WTC11 (cell line): Measurements from ENCODE around the gene SPNS2. TPM values are rescaled to one million over a fixed set of nuclear protein-coding genes. Genes with fewer than 3 reads are reported as not detected.
A peak's percentile ranks its signal among the peaks of the same experiment; 100 is the strongest.

Experiments
- ATAC-seq: fragments of 200-7000 bp; cut with Tn5 transposase; 2 replicates; pipeline ENCODE4 v1.10.0; 2021; ENCODE audit warnings: mild to moderate bottlenecking, moderate library complexity
- CTCF ChIA-PET: fragments of 300-600 bp; sonication (Branson Sonifier 250); formaldehyde crosslinking; loops from one replicate; lab custom pipeline; 2021; ENCODE audit warnings: antibody characterized with exemption; lab: Charles Lee
- POLR2A ChIA-PET: fragments of 350-600 bp; sonication (Branson Sonifier 250); formaldehyde crosslinking; loops from one replicate; lab custom pipeline; 2021; ENCODE audit warnings: antibody characterized with exemption; lab: Charles Lee
- DNase-seq: peaks from one replicate; pipeline ENCODE4 v3.0.0; 2021; ENCODE audit warnings: low spot score
- H3K27ac Mint-ChIP-seq: 2 replicates; pipeline ENCODE4 v1.8.0; 2021; ENCODE audit warnings: mixed read lengths
- H3K27me3 Mint-ChIP-seq: 2 replicates; pipeline ENCODE4 v1.8.0; 2021; ENCODE audit warnings: low read depth, mild to moderate bottlenecking, moderate library complexity, mixed read lengths
- H3K36me3 Mint-ChIP-seq: 2 replicates; pipeline ENCODE4 v1.8.0; 2021; ENCODE audit warnings: mixed read lengths
- H3K4me1 Mint-ChIP-seq: 2 replicates; pipeline ENCODE4 v1.8.0; 2022; ENCODE audit warnings: mixed read lengths
- H3K4me3 Mint-ChIP-seq: 2 replicates; pipeline ENCODE4 v1.8.0; 2021; ENCODE audit warnings: mild to moderate bottlenecking, moderate library complexity, mixed read lengths
- H3K9me3 Mint-ChIP-seq: 2 replicates; pipeline ENCODE4 v1.8.0; 2021; ENCODE audit warnings: mixed read lengths
- ARID4B ChIP-seq: sonication (generic); formaldehyde crosslinking; IDR thresholded peaks from 2 replicates; pipeline ENCODE4 v1.8.0; 2023; ENCODE audit warnings: missing genetic modification reagents, mild to moderate bottlenecking, borderline replicate concordance
- ATF1 ChIP-seq: sonication (generic); formaldehyde crosslinking; IDR thresholded peaks from 2 replicates; pipeline ENCODE4 v1.8.1; 2023; ENCODE audit warnings: mild to moderate bottlenecking, moderate library complexity, missing genetic modification reagents
- CREB1 ChIP-seq: sonication (generic); formaldehyde crosslinking; IDR thresholded peaks from 2 replicates; pipeline ENCODE4 v1.8.0; 2023; ENCODE audit warnings: mild to moderate bottlenecking, missing genetic modification reagents
- CTCF ChIP-seq: fragments of 200-600 bp; IDR thresholded peaks from 2 replicates; pipeline ENCODE4 v1.8.0; 2022; ENCODE audit warnings: antibody characterized with exemption
- E2F5 ChIP-seq: sonication (generic); formaldehyde crosslinking; IDR thresholded peaks from 2 replicates; pipeline ENCODE4 v1.8.1; 2022; ENCODE audit warnings: mild to moderate bottlenecking, moderate library complexity, missing genetic modification reagents
- ESRRA ChIP-seq: sonication (generic); formaldehyde crosslinking; IDR thresholded peaks from 2 replicates; pipeline ENCODE4 v1.8.1; 2022; ENCODE audit warnings: mild to moderate bottlenecking, missing genetic modification reagents, borderline replicate concordance
- ETV6 ChIP-seq: sonication (generic); formaldehyde crosslinking; IDR thresholded peaks from 2 replicates; pipeline ENCODE4 v1.8.1; 2022; ENCODE audit warnings: mild to moderate bottlenecking, missing genetic modification reagents
- FOXK1 ChIP-seq: sonication (generic); formaldehyde crosslinking; IDR thresholded peaks from 2 replicates; pipeline ENCODE4 v1.8.0; 2022; ENCODE audit warnings: mild to moderate bottlenecking, moderate library complexity, missing genetic modification reagents
- FOXP1 ChIP-seq: sonication (generic); formaldehyde crosslinking; IDR thresholded peaks from 2 replicates; pipeline ENCODE4 v1.8.0; 2022; ENCODE audit warnings: missing genetic modification reagents, mild to moderate bottlenecking, moderate library complexity, borderline replicate concordance
- FOXP4 ChIP-seq: sonication (generic); formaldehyde crosslinking; IDR thresholded peaks from 2 replicates; pipeline ENCODE4 v1.8.0; 2022; ENCODE audit warnings: mild to moderate bottlenecking, missing genetic modification reagents
- HMGXB4 ChIP-seq: sonication (generic); formaldehyde crosslinking; IDR thresholded peaks from 2 replicates; pipeline ENCODE4 v1.8.1; 2023; ENCODE audit warnings: mild to moderate bottlenecking, moderate library complexity, missing genetic modification reagents
- JUN ChIP-seq: sonication (generic); formaldehyde crosslinking; IDR thresholded peaks from 2 replicates; pipeline ENCODE4 v1.8.0; 2023; ENCODE audit warnings: mild to moderate bottlenecking, missing genetic modification reagents
- KAT7 ChIP-seq: sonication (generic); formaldehyde crosslinking; IDR thresholded peaks from 2 replicates; pipeline ENCODE4 v1.8.1; 2023; ENCODE audit warnings: missing genetic modification reagents, mild to moderate bottlenecking, borderline replicate concordance
- NR1H2 ChIP-seq: sonication (generic); formaldehyde crosslinking; IDR thresholded peaks from 2 replicates; pipeline ENCODE4 v1.9.0; 2021; ENCODE audit warnings: mild to moderate bottlenecking, moderate library complexity, missing genetic modification reagents
- RELA ChIP-seq: sonication (generic); formaldehyde crosslinking; IDR thresholded peaks from 2 replicates; pipeline ENCODE4 v1.8.1; 2022; ENCODE audit warnings: missing genetic modification reagents, mild to moderate bottlenecking, borderline replicate concordance
- RORB ChIP-seq: fragments of 250-450 bp; sonication (Bioruptor Pico); IDR thresholded peaks from 2 replicates; pipeline ENCODE4 v1.9.0; 2021; ENCODE audit warnings: mild to moderate bottlenecking
- SMAD3 ChIP-seq: sonication (generic); formaldehyde crosslinking; IDR thresholded peaks from 2 replicates; pipeline ENCODE4 v1.8.0; 2022; ENCODE audit warnings: missing genetic modification reagents, mild to moderate bottlenecking, borderline replicate concordance
- TCF7 ChIP-seq: sonication (generic); formaldehyde crosslinking; IDR thresholded peaks from 2 replicates; pipeline ENCODE4 v1.8.0; 2022; ENCODE audit warnings: mild to moderate bottlenecking, low read depth, missing genetic modification reagents, moderate library complexity
- TEAD1 ChIP-seq: sonication (generic); formaldehyde crosslinking; IDR thresholded peaks from 2 replicates; pipeline ENCODE4 v1.8.0; 2022; ENCODE audit warnings: mild to moderate bottlenecking, missing genetic modification reagents
- ZNF138 ChIP-seq: sonication (generic); formaldehyde crosslinking; conservative IDR thresholded peaks from 2 replicates; pipeline ENCODE4 v1.8.1; 2022; ENCODE audit warnings: mild to moderate bottlenecking, moderate library complexity, missing genetic modification reagents
- ZNF263 ChIP-seq: sonication (generic); formaldehyde crosslinking; IDR thresholded peaks from 2 replicates; pipeline ENCODE4 v1.8.1; 2022; ENCODE audit warnings: low read depth, mild to moderate bottlenecking, moderate library complexity, missing genetic modification reagents
- ZNF423 ChIP-seq: fragments of 250-450 bp; sonication (Bioruptor Pico); IDR thresholded peaks from 2 replicates; pipeline ENCODE4 v2.1.2; 2022; ENCODE audit warnings: mild to moderate bottlenecking, moderate library complexity
- ZNF671 ChIP-seq: fragments of 250-450 bp; sonication (Bioruptor Pico); IDR thresholded peaks from 2 replicates; pipeline ENCODE4 v1.8.0; 2021; ENCODE audit warnings: mild to moderate bottlenecking
- total RNA-seq: library from RNA; stranded (reverse); gene quantifications from 3 replicates; pipeline ENCODE4 v1.2.3, GENCODE V29; 2021

The SPNS2 gene
- total RNA-seq, 1 experiment from 2014 or later: 0.87 TPM

- Mint-ChIP-seq H3K27me3 (peaks cover 40% of the 10 kb centered on the region), H3K9me3 (no peaks in the 10 kb centered on the region), H3K4me3 (peak overlapping the region; percentile 86)
- peak; percentile 24; the same call in 1 of the 2 replicates for TF ChIP-seq CTCF
- TF ChIP-seq CREB1 (CRISPR knock-in tag): no peak
- TF ChIP-seq ATF1 (CRISPR knock-in tag): no peak
- TF ChIP-seq NR1H2 (CRISPR knock-in tag): no peak
- TF ChIP-seq JUN (CRISPR knock-in tag): no peak
- no peak for TF ChIP-seq ZNF263 (CRISPR knock-in tag)
- no peak for TF ChIP-seq SMAD3 (CRISPR knock-in tag)
- TF ChIP-seq, all 79 proteins: peak for 1
- DNase-seq: peak; percentile 60
- Mint-ChIP-seq H3K27ac (no peak overlapping the region), H3K36me3 (no peaks in the 10 kb centered on the region), H3K4me1 (peaks cover 22% of the 10 kb centered on the region)
- CTCF ChIA-PET: interaction anchor here (0.5 to 2.7 kb wide), 9 partner anchors 10 to 452 kb away, joined by 3 to 35 read pairs (median 4); partner anchors contain the start of gene GGT6
- POLR2A ChIA-PET: no interaction called here
- ATAC-seq: peak; percentile 76
Measured at GRCh38 chr17:4583782-4584100, 85.1 kb downstream of the SPNS2 start.

- ChIA-PET POLR2A (no interaction called here), CTCF (interaction anchor here (0.5 to 2.7 kb wide), 9 partner anchors 10 to 451 kb away, joined by 3 to 35 read pairs (median 4); partner anchors contain the start of gene GGT6)
- no peaks in the 10 kb centered on the region for H3K9me3 Mint-ChIP-seq
- H3K27ac Mint-ChIP-seq: no peak within 1 kb of the TSS
- peaks cover 40% of the 10 kb centered on the region for H3K27me3 Mint-ChIP-seq
- ATAC-seq (peak; percentile 49), DNase-seq (peak; percentile 63)
- H3K4me1 Mint-ChIP-seq: peaks cover 22% of the 10 kb centered on the region
- no peaks in the 10 kb centered on the region for H3K36me3 Mint-ChIP-seq
- peak within 1 kb of the TSS; percentile 86 for H3K4me3 Mint-ChIP-seq
- TF ChIP-seq TCF7 (CRISPR knock-in tag) (peak; percentile 78), RELA (CRISPR knock-in tag) (0 out of 2 replicates have a peak, but pooled peaks have one; percentile 49), TEAD1 (CRISPR knock-in tag) (0 out of 2 replicates have a peak, but pooled peaks have one; percentile 26), FOXP1 (CRISPR knock-in tag) (peak; percentile 84; the same call in 1 of the 2 replicates), ZNF423 (0 out of 2 replicates have a peak, but pooled peaks have one; percentile 28), FOXP4 (CRISPR knock-in tag) (peak; percentile 82), KAT7 (CRISPR knock-in tag) (peak; percentile 91; the same call in 1 of the 2 replicates), ZNF263 (CRISPR knock-in tag) (0 out of 2 replicates have a peak, but pooled peaks have one; percentile 30), ESRRA (CRISPR knock-in tag) (peak; percentile 59; the same call in 1 of the 2 replicates), E2F5 (CRISPR knock-in tag) (0 out of 2 replicates have a peak, but pooled peaks have one; percentile 20), ARID4B (CRISPR knock-in tag) (no peak), RORB (CRISPR knock-in tag) (no peak), ZNF138 (CRISPR knock-in tag) (no peak), ETV6 (no peak; the same call in 1 of the 2 replicates), ZNF671 (CRISPR knock-in tag) (no peak), HMGXB4 (peak; percentile 59; the same call in 1 of the 2 replicates), FOXK1 (CRISPR knock-in tag) (0 out of 2 replicates have a peak, but pooled peaks have one; percentile 48)
Measured at GRCh38 chr17:4584101-4584916, 85.6 kb downstream of the SPNS2 start, which contains the start of gene SMTNL2. SMTNL2 (plus strand) TSS chr17:4584529; CDS start chr17:4584606, 77 bp downstream.
